Thyroid gland (tissue), 4 donors: ENCODE data around the gene TCF12.

ENCODE experiments used
- CTCF ChIP-seq, 6 experiments: fragments of 200-600 bp in 3 of 6; fragments of 450-650 bp in 3 of 6; sonication (generic) in 3 of 6; IDR thresholded peaks; one replicate each; pipeline ENCODE4 v1.5.1; 2016 to 2019; ENCODE audit warnings: antibody characterized with exemption in 6 of 6, mild to moderate bottlenecking in 2 of 6, inconsistent platforms in 1 of 6, moderate library complexity in 1 of 6
- POLR2A ChIP-seq, 2 donors: fragments of 450-650 bp; IDR thresholded peaks; one replicate each; pipeline ENCODE4 v1.6.1; 2017; ENCODE audit warnings: antibody characterized with exemption in 2 of 2, mild to moderate bottlenecking in 2 of 2, moderate library complexity in 1 of 2

GRCh38 chr15:57337868-57338411, 419.5 kb downstream of the TCF12 start:
- TF ChIP-seq CTCF (IDR thresholded peaks at IDR 0.05): peak in 1 of 6 experiments; percentile 8
- TF ChIP-seq POLR2A (IDR thresholded peaks at IDR 0.05): no peak
